ENCODE measurements around the gene SLC25A29.

- TF ChIP-seq POLR2AphosphoS5 (IDR thresholded peaks at IDR 0.05; ENCODE audit: low read depth, low read length) (no peak), REST (IDR thresholded peaks at IDR 0.05; ENCODE audit: insufficient read depth in 1 of 2, low read depth in 2 of 2, low read length in 2 of 2) (no peak), TAF1 (IDR thresholded peaks at IDR 0.05; ENCODE audit: borderline replicate concordance, insufficient read depth, low read length) (no peak)
Measured at GRCh38 chr14:100332797-100333196, 26.6 kb upstream of the SLC25A29 start.
